Measurements from ENCODE around the gene FAM117A. TPM values are rescaled to one million over a fixed set of nuclear protein-coding genes. Genes with fewer than 3 reads are reported as not detected.

FAM117A gene
- total RNA-seq, 1 experiment from 2014 or later: 10.1 TPM

- Histone ChIP-seq H3K4me1 (ENCODE audit: insufficient read depth, low read length, poor library complexity, severe bottlenecking) (peaks cover 7% of the 10 kb centered on the region), H3K9me3 (ENCODE audit: low read depth, low read length, poor library complexity, severe bottlenecking) (no peaks in the 10 kb centered on the region), H3K27me3 (replicated peaks; ENCODE audit: insufficient read depth, low read depth, low read length, poor library complexity) (no peaks in the 10 kb centered on the region), H3K36me3 (ENCODE audit: insufficient read depth, low read length, poor library complexity, severe bottlenecking) (no peaks in the 10 kb centered on the region), H3K27ac (ENCODE audit: low read depth, low read length, poor library complexity, severe bottlenecking) (no peak overlapping the region), H3K4me3 (ENCODE audit: low read depth, low read length, poor library complexity, severe bottlenecking) (no peak overlapping the region)
- BruUV-seq (replicated peaks): no TSS peak
- intact Hi-C loops (cut with micrococcal nuclease; ENCODE audit: unreplicated experiment): loop anchor here (10.0 kb wide), 1 partner anchor 257 kb away; no protein-coding TSS in a partner anchor
- ChIA-PET POLR2A (ENCODE audit: low non-redundant PET) (no interaction called here), CTCF (interaction anchor here (0.8 kb wide), 1 partner anchor 124 kb away, joined by 3 read pairs; no protein-coding TSS in a partner anchor)
- DNase-seq (ENCODE audit: low spot score): no peak
- TF ChIP-seq EZH2 (IDR thresholded peaks at IDR 0.05; ENCODE audit: borderline replicate concordance, low read depth, low read length, poor library complexity, severe bottlenecking): no peak
Observed at GRCh38 chr17:49691677-49692191, 72.2 kb downstream of the FAM117A start.

- H3K4me1 ChIP-seq (ENCODE audit: insufficient read depth, low read length, poor library complexity, severe bottlenecking): peaks cover 7% of the 10 kb centered on the region
- intact Hi-C loops (cut with micrococcal nuclease; ENCODE audit: unreplicated experiment): loop anchor here (10.0 kb wide), 1 partner anchor 256 kb away; no protein-coding TSS in a partner anchor
- CTCF ChIA-PET: interaction anchor here (0.8 kb wide), 1 partner anchor 124 kb away, joined by 3 read pairs; no protein-coding TSS in a partner anchor
- H3K36me3 ChIP-seq (ENCODE audit: insufficient read depth, low read length, poor library complexity, severe bottlenecking): no peaks in the 10 kb centered on the region
- H3K27me3 ChIP-seq (replicated peaks; ENCODE audit: insufficient read depth, low read depth, low read length, poor library complexity): no peaks in the 10 kb centered on the region
- H3K4me3 ChIP-seq (ENCODE audit: low read depth, low read length, poor library complexity, severe bottlenecking): no peak overlapping the region
- POLR2A ChIA-PET (ENCODE audit: low non-redundant PET): no interaction called here
- TF ChIP-seq EZH2 (IDR thresholded peaks at IDR 0.05; ENCODE audit: borderline replicate concordance, low read depth, low read length, poor library complexity, severe bottlenecking) (no peak), CTCF (conservative IDR thresholded peaks at IDR 0.05; ENCODE audit: low read depth, low read length) (no peak)
- BruUV-seq (replicated peaks): no TSS peak
- DNase-seq (ENCODE audit: low spot score): no peak
- no peaks in the 10 kb centered on the region for H3K9me3 ChIP-seq (ENCODE audit: low read depth, low read length, poor library complexity, severe bottlenecking)
- H3K27ac ChIP-seq (ENCODE audit: low read depth, low read length, poor library complexity, severe bottlenecking): no peak overlapping the region
Observed at GRCh38 chr17:49691086-49691676, 72.8 kb downstream of the FAM117A start.

GRCh38 chr17:49690256-49690655 lies 73.7 kb downstream of the FAM117A start:
- DNase-seq (ENCODE audit: low spot score): no peak
- no peaks in the 10 kb centered on the region for H3K27me3 ChIP-seq (replicated peaks; ENCODE audit: insufficient read depth, low read depth, low read length, poor library complexity)
- H3K9me3 ChIP-seq (ENCODE audit: low read depth, low read length, poor library complexity, severe bottlenecking): no peaks in the 10 kb centered on the region
- ChIA-PET POLR2A (ENCODE audit: low non-redundant PET) (no interaction called here), CTCF (no interaction called here)
- intact Hi-C loops (cut with micrococcal nuclease; ENCODE audit: unreplicated experiment): loop anchor here (10.0 kb wide), 1 partner anchor 255 kb away; no protein-coding TSS in a partner anchor
- H3K27ac ChIP-seq (ENCODE audit: low read depth, low read length, poor library complexity, severe bottlenecking): no peak overlapping the region
- no peaks in the 10 kb centered on the region for H3K36me3 ChIP-seq (ENCODE audit: insufficient read depth, low read length, poor library complexity, severe bottlenecking)
- BruUV-seq (replicated peaks): no TSS peak
- peaks cover 7% of the 10 kb centered on the region for H3K4me1 ChIP-seq (ENCODE audit: insufficient read depth, low read length, poor library complexity, severe bottlenecking)
- H3K4me3 ChIP-seq (ENCODE audit: low read depth, low read length, poor library complexity, severe bottlenecking): no peak overlapping the region
- no peak for TF ChIP-seq CTCF (conservative IDR thresholded peaks at IDR 0.05; ENCODE audit: low read depth, low read length)
- no peak for TF ChIP-seq EZH2 (IDR thresholded peaks at IDR 0.05; ENCODE audit: borderline replicate concordance, low read depth, low read length, poor library complexity, severe bottlenecking)
